Naive B cell (primary cell): ENCODE results near the gene BMPR2. TPM values are rescaled to one million over a fixed set of nuclear protein-coding genes. Genes with fewer than 3 reads are reported as not detected.
A peak's percentile ranks its signal among the peaks of the same experiment; 100 is the strongest.
"Not testable (repeated sequence)": the region's sequence is repeated elsewhere in the genome, so short reads cannot be mapped to it uniquely, and the experiment has no call there.

Experiments
- ATAC-seq, 2 donors: fragments of 150-1000 bp; cut with Tn5 transposase; 2 replicates each; pipeline ENCODE4 v1.10.0; 2021; ENCODE audit warnings: low read depth in 2 of 2, mild to moderate bottlenecking in 2 of 2, moderate library complexity in 2 of 2
- DNase-seq: peaks from one replicate; pipeline ENCODE4 v3.0.0; 2022
- H3K27ac Mint-ChIP-seq, 6 donors: one replicate each; pipeline ENCODE4 v1.8.0; 2020 to 2022; ENCODE audit warnings: mild to moderate bottlenecking in 6 of 6, mixed read lengths in 6 of 6, moderate library complexity in 5 of 6, inconsistent platforms in 2 of 6
- H3K27me3 Mint-ChIP-seq, 3 donors: one replicate each; pipeline ENCODE4 v1.8.0; 2021 to 2022; ENCODE audit warnings: mixed read lengths in 3 of 3, mild to moderate bottlenecking in 1 of 3
- H3K36me3 Mint-ChIP-seq, 2 donors: one replicate each; pipeline ENCODE4 v1.8.0; 2020 to 2022; ENCODE audit warnings: mixed read lengths in 2 of 2, inconsistent platforms in 1 of 2, mild to moderate bottlenecking in 1 of 2
- H3K4me1 Mint-ChIP-seq, 3 donors: one replicate each; pipeline ENCODE4 v1.8.0; 2020 to 2022; ENCODE audit warnings: mixed read lengths in 3 of 3, inconsistent platforms in 1 of 3, mild to moderate bottlenecking in 1 of 3, moderate library complexity in 1 of 3
- H3K4me3 Mint-ChIP-seq, 8 donors: one replicate each; pipeline ENCODE4 v1.8.0; 2020 to 2022; ENCODE audit warnings: mild to moderate bottlenecking in 8 of 8, mixed read lengths in 8 of 8, moderate library complexity in 8 of 8, inconsistent platforms in 2 of 8
- H3K9me3 Mint-ChIP-seq, 7 donors: one replicate each; pipeline ENCODE4 v1.8.0; 2020 to 2022; ENCODE audit warnings: mixed read lengths in 7 of 7, mild to moderate bottlenecking in 5 of 7, inconsistent platforms in 2 of 7, moderate library complexity in 1 of 7
- polyA plus RNA-seq, 6 donors: library from polyadenylated mRNA; unstranded; fragments of 300-500 nt; fragmentation: Illumina TruSeq; gene quantifications; one replicate each; pipeline ENCODE4 v1.2.3, GENCODE V29; 2021; ENCODE audit warnings: low read depth in 6 of 6

Gene BMPR2
- polyA plus RNA-seq, 6 donors from 2014 or later = 1.8 to 5.7 (median 3.1) TPM

- no peaks in the 10 kb centered on the region for H3K36me3 Mint-ChIP-seq
- DNase-seq = no peak
- ATAC-seq = no peak
- no peak overlapping the region for H3K27ac Mint-ChIP-seq
- peaks cover 7 to 17% (median 17%) of the 10 kb centered on the region in 3 donors for H3K4me1 Mint-ChIP-seq
- H3K9me3 Mint-ChIP-seq = no peaks in the 10 kb centered on the region
- H3K4me3 Mint-ChIP-seq = peak overlapping the region in 4 of 8 donors; percentile 23 to 98 (median 74)
- no peaks in the 10 kb centered on the region for H3K27me3 Mint-ChIP-seq
Observed at GRCh38 chr2:202373490-202373889, 2.6 kb upstream of the BMPR2 start.

GRCh38 chr2:202374383-202374782 lies 1.7 kb upstream of the BMPR2 start:
- H3K9me3 Mint-ChIP-seq, H3K27me3 Mint-ChIP-seq, DNase-seq, ATAC-seq, H3K36me3 Mint-ChIP-seq: not testable (repeated sequence)
- peaks cover 11 to 22% (median 22%) of the 10 kb centered on the region in 3 donors for H3K4me1 Mint-ChIP-seq
- H3K4me3 Mint-ChIP-seq = peak overlapping the region in 7 of 8 donors; percentile 15 to 100 (median 98)
- H3K27ac Mint-ChIP-seq = peak overlapping the region in 2 of 6 donors; percentile 76 to 89

- DNase-seq (peak; percentile 28), ATAC-seq (peak; percentile 5)
- Mint-ChIP-seq H3K36me3 (no peaks in the 10 kb centered on the region), H3K4me1 (peaks cover 16 to 30% (median 28%) of the 10 kb centered on the region in 3 donors), H3K27me3 (no peaks in the 10 kb centered on the region), H3K9me3 (no peaks in the 10 kb centered on the region), H3K27ac (peak overlapping the region; percentile 89 to 97 (median 93)), H3K4me3 (peak overlapping the region; percentile 95 to 100 (median 98))
Observed at GRCh38 chr2:202375033-202375608, 1.0 kb upstream of the BMPR2 start.

DNA sequence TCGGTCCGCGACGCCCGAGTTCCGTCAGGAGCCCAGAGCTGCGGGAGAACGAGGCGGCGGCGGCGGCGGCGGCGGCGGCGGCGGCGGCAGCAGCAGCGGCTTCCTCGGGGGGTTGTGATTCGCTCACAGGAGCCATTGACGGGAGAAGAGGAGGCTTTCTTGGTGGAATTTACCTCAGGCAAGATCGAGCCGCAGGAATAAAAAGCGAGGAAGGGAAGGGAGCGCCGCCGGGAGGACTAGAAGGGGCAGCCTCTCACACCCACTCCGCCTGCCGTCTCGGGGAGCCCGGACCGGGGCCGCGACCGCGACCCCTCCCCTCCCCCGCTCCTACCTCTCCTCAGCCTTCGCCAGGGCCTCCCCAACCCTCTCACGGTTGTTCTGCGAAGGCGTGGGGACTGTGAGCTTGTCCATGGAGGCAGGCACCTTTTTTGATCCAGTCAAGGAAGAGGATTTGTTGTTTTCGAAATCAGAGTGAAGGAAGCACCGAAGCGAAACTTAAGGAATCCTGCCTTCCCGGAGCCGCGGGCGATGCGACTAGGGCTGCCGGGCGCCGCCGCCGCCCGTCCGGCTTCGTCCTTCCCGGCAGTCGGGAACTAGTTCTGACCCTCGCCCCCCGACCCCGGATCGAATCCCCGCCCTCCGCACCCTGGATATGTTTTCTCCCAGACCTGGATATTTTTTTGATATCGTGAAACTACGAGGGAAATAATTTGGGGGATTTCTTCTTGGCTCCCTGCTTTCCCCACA lies 506 bp downstream of the BMPR2 start:
- Mint-ChIP-seq H3K36me3 (no peaks in the 10 kb centered on the region), H3K4me1 (peaks cover 16 to 41% (median 36%) of the 10 kb centered on the region in 3 donors), H3K9me3 (no peaks in the 10 kb centered on the region), H3K27ac (peak overlapping the region; percentile 81 to 98 (median 89)), H3K4me3 (peak overlapping the region; percentile 95 to 100 (median 98)), H3K27me3 (no peaks in the 10 kb centered on the region)
- DNase-seq = peak; percentile 53
- peak; percentile 38 to 40 for ATAC-seq

- no peak for DNase-seq
- no peaks in the 10 kb centered on the region for H3K9me3 Mint-ChIP-seq
- no peaks in the 10 kb centered on the region for H3K27me3 Mint-ChIP-seq
- H3K27ac Mint-ChIP-seq = peak overlapping the region; percentile 81 to 98 (median 89)
- peaks cover 16 to 41% (median 36%) of the 10 kb centered on the region in 3 donors for H3K4me1 Mint-ChIP-seq
- ATAC-seq = no peak
- peak overlapping the region; percentile 95 to 100 (median 98) for H3K4me3 Mint-ChIP-seq
- H3K36me3 Mint-ChIP-seq = no peaks in the 10 kb centered on the region
Observed at GRCh38 chr2:202377207-202377761, 1.2 kb downstream of the BMPR2 start.

DNA sequence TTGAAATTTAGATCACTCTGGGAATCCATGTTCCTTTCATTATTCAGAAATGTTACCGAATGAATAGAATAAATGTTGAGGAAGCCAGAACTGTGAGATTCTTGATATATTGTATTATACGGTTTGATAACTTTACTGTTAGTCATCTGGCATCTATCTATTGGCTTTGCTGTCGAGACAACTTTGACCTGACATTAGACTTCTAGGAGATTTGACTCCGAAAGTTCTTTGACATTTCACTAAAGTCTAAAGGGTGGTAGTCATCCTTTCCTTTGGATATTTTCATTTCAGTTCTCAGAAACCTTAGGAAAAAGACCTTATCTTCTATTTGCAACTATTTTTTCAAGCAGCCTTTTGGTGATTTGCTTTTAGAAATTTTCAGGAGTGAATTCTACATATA lies 1.9 kb downstream of the BMPR2 start:
- DNase-seq (no peak), ATAC-seq (no peak)
- no peaks in the 10 kb centered on the region for H3K27me3 Mint-ChIP-seq
- H3K4me1 Mint-ChIP-seq = peaks cover 16 to 41% (median 36%) of the 10 kb centered on the region in 3 donors
- peak overlapping the region in 3 of 6 donors; percentile 22 to 89 (median 32) for H3K27ac Mint-ChIP-seq
- no peaks in the 10 kb centered on the region for H3K9me3 Mint-ChIP-seq
- peak overlapping the region; percentile 95 to 100 (median 98) for H3K4me3 Mint-ChIP-seq
- no peaks in the 10 kb centered on the region for H3K36me3 Mint-ChIP-seq

- Mint-ChIP-seq H3K4me1 (peaks cover 16 to 41% (median 36%) of the 10 kb centered on the region in 3 donors), H3K36me3 (no peaks in the 10 kb centered on the region), H3K9me3 (no peaks in the 10 kb centered on the region), H3K27ac (no peak overlapping the region), H3K27me3 (no peaks in the 10 kb centered on the region), H3K4me3 (peak overlapping the region; percentile 0 to 99 (median 98))
- DNase-seq = no peak
- no peak for ATAC-seq
Observed at GRCh38 chr2:202378662-202379358, 2.7 kb downstream of the BMPR2 start.

- Mint-ChIP-seq H3K27ac (no peak overlapping the region), H3K9me3 (no peaks in the 10 kb centered on the region), H3K27me3 (no peaks in the 10 kb centered on the region), H3K4me1 (peaks cover 23 to 48% (median 42%) of the 10 kb centered on the region in 3 donors), H3K4me3 (no peak overlapping the region), H3K36me3 (no peaks in the 10 kb centered on the region)
- ATAC-seq (no peak), DNase-seq (no peak)
Observed at GRCh38 chr2:202382684-202383083, 6.6 kb downstream of the BMPR2 start.

- not testable (repeated sequence) for H3K4me3 Mint-ChIP-seq, ATAC-seq
Observed at GRCh38 chr2:202386495-202386894, 10.4 kb downstream of the BMPR2 start.

GRCh38 chr2:202387608-202388342 lies 11.6 kb downstream of the BMPR2 start:
- no peak overlapping the region for H3K4me3 Mint-ChIP-seq
- H3K27ac Mint-ChIP-seq = no peak overlapping the region
- H3K36me3 Mint-ChIP-seq = no peaks in the 10 kb centered on the region
- no peaks in the 10 kb centered on the region for H3K9me3 Mint-ChIP-seq
- DNase-seq (no peak), ATAC-seq (no peak)
- H3K27me3 Mint-ChIP-seq = no peaks in the 10 kb centered on the region
- peaks cover 14 to 32% (median 17%) of the 10 kb centered on the region in 3 donors for H3K4me1 Mint-ChIP-seq

More at GRCh38 chr2:202386495-202386894, 10.4 kb downstream of the BMPR2 start:
- Mint-ChIP-seq H3K27ac (peak overlapping the region in 1 of 6 donors; percentile 0), H3K4me1 (peaks cover 14 to 26% (median 17%) of the 10 kb centered on the region in 3 donors)
- not testable (repeated sequence) for H3K27me3 Mint-ChIP-seq, H3K9me3 Mint-ChIP-seq, H3K36me3 Mint-ChIP-seq, DNase-seq

DNA sequence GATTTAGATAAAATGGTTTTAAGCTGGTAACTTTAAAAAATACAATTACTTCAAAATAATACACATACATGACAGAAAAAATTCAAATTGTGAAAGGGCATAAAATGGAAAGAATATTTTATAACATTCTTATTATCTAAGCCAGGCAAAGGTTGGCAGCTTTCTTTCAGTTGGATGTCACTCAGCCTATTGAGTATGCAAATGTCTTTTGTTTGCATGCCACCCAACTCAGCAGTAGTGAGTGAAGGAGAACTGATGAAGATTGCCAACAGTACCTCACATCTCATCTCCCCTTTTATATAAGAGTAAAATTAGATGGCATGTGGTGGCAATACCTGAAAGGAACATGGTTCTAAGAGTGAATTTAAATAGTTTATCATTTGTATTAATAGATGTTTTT lies 24.8 kb downstream of the BMPR2 start:
- Mint-ChIP-seq H3K4me3 (no peak overlapping the region), H3K36me3 (no peaks in the 10 kb centered on the region), H3K9me3 (no peaks in the 10 kb centered on the region), H3K27ac (no peak overlapping the region), H3K27me3 (no peaks in the 10 kb centered on the region), H3K4me1 (peaks cover 0 to 5% (median 5%) of the 10 kb centered on the region in 3 donors)
- ATAC-seq = no peak
- no peak for DNase-seq

DNA sequence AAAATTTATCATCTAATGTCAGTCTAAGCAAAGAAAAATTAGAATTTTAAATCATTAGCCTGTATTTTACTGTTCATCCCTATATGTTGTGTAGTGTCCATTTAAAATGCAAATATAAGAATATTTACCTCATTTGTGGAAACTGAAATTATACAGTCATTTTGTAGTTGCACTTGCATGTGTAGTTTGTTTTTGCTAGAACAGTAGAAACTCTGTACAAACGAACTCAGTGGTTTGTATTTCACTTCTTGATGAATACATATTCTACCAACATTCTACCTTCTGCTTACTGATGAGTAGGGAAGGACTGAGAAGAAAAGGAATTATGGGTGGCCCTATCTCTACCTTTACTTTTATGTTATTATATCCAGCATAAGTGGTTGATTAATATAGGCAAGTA lies 29.7 kb downstream of the BMPR2 start:
- Mint-ChIP-seq H3K36me3 (no peaks in the 10 kb centered on the region), H3K4me1 (peaks cover 0 to 3% (median 0%) of the 10 kb centered on the region in 3 donors), H3K27ac (no peak overlapping the region), H3K27me3 (no peaks in the 10 kb centered on the region), H3K4me3 (no peak overlapping the region), H3K9me3 (no peaks in the 10 kb centered on the region)
- DNase-seq (no peak), ATAC-seq (no peak)
